NOMO-1 treated with DMSO at 0.1 percent for 48 hours (cell line): ENCODE data around the gene CAAP1.
"Not testable (repeated sequence)": the region's sequence is repeated elsewhere in the genome, so short reads cannot be mapped to it uniquely, and the experiment has no call there.

ENCODE experiments used
- DNase-seq: peaks from one replicate; lab custom pipeline; 2025; ENCODE audit not compliant: unreplicated experiment; lab: John Stamatoyannopoulos, UW

The CAAP1 gene

GRCh38 chr9:26833792-26834191, 58.8 kb downstream of the CAAP1 start:
- no peak for DNase-seq

- not testable (repeated sequence) for DNase-seq
Observed at GRCh38 chr9:26828391-26828955, 64.1 kb downstream of the CAAP1 start.

GRCh38 chr9:26814799-26815198, 77.8 kb downstream of the CAAP1 start:
- DNase-seq, result no peak

DNA sequence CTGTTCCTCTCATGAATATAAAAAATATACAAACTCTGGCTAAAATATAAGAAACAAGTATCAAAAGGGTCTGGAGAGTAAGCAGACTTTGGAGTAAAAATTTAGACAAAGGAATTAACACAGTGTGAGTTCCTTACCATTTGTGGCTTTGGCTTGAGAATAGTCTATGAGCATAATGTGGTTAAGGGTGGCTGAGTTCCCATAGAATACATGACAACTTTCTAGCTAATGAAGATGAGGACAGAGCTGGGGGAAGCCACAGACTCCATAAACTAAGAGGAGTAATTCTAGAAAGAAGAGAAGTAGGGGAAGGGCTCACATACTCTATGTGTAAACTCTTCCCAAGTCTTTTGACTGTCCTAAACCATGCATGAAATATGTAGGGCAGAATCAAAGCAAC, 79.4 kb downstream of the CAAP1 start:
- DNase-seq, result no peak

GRCh38 chr9:26812217-26812616, 80.4 kb downstream of the CAAP1 start:
- DNase-seq, result no peak

- no peak for DNase-seq
Observed at GRCh38 chr9:26811106-26811505, 81.5 kb downstream of the CAAP1 start.

DNA sequence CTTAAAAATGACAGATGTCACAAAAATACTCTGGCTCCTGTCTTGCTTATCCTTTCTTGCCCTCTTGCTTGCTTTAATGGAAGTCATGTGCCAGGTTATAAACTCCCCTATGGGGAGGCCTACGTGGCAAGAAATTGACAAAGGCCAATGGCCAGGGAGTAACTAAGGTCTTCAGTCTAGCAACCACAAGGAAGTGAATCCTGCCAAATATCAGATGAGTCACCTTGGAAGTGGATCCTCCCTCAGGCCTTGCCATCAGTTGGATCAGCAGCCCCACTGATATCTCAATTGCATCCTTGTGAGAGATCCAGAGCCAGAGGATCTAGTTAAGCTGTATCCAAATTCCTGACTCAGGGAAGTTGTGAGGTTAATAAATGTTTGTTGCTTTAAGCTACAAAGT, 82.8 kb downstream of the CAAP1 start:
- DNase-seq, result no peak

DNA sequence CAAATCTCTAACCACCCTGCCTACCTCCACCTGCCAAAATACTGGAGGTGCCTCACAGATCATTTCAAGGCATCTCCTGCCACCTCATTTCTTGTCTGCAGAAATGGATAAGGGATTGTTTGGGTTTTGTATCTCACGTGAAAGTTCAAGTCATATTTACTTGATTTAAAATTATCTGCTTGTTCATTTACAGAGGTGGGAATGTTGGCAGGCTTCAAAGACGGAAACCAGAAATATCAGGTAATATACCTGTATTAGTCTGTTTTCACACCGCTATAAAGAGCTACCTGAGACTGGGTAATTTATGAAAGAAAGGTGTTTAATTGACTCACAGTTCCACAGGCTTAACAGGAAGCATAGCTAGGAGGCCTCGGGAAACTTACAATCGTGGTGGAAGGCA, 85.4 kb downstream of the CAAP1 start:
- DNase-seq, result no peak

DNA sequence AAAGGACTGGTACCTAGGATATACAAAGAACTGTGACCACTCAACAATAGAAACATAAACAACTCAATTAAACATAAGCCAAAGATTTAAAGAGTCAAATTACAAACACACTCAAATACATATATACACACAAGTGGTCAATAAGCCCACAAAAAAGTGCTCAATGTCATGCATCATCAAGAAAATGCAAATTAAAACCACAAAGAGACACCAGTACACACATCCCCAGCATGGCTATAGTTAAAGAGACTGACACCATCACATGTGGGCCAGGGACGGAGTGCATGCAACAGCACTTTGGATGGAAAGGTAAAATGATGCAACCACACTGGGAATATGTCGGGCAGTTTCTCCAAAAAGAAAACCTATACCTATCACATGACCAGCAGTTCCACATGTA, 89.7 kb downstream of the CAAP1 start:
- no peak for DNase-seq

GRCh38 chr9:26801772-26802171, 90.8 kb downstream of the CAAP1 start:
- DNase-seq, result no peak

DNA sequence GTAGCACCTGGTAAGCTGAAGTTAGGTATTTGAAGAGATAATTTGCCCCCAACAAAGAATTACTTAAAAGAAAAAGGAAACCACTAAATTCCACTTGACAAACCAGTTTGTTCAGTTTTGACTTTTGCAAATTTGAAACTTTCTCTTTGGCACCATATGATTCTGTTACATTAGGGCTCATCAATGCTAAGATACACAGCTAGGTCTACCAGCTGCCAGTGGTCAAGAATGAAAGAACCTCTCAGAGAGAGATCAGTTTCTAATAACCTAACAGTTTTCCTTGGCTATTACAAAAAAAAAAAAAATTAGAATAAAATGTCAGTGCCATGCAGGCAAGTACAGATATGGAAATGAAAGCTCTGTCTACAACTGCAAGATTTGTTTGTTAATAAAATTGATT, 92.3 kb downstream of the CAAP1 start:
- no peak for DNase-seq

DNA sequence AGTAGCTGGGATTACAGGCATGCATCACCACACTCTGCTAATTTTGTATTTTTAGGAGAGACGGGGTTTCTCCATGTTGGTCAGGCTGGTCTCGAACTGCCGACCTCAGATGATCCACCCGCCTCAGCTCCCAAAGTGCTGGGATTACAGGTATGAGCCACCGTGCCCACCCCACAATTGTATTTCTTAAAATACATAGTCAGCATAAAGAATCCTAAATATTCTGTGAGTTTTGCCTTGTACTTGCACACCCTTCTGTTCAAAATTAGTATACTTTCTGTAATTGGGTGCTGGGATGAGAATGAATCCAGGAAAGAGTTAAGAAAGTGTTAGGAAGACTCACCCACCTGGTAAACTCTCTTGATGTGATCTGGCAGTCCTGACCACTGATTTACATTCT, 101.3 kb downstream of the CAAP1 start:
- no peak for DNase-seq
